NCI-H2029 (cell line): ENCODE results near the gene RGCC.
A peak's percentile ranks its signal among the peaks of the same experiment; 100 is the strongest.
"Not testable (repeated sequence)": the region's sequence is repeated elsewhere in the genome, so short reads cannot be mapped to it uniquely, and the experiment has no call there.

Experiments used
- DNase-seq: peaks from one replicate; lab custom pipeline; 2025; lab: John Stamatoyannopoulos, UW

The RGCC gene, protein sequence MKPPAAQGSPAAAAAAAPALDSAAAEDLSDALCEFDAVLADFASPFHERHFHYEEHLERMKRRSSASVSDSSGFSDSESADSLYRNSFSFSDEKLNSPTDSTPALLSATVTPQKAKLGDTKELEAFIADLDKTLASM

DNA sequence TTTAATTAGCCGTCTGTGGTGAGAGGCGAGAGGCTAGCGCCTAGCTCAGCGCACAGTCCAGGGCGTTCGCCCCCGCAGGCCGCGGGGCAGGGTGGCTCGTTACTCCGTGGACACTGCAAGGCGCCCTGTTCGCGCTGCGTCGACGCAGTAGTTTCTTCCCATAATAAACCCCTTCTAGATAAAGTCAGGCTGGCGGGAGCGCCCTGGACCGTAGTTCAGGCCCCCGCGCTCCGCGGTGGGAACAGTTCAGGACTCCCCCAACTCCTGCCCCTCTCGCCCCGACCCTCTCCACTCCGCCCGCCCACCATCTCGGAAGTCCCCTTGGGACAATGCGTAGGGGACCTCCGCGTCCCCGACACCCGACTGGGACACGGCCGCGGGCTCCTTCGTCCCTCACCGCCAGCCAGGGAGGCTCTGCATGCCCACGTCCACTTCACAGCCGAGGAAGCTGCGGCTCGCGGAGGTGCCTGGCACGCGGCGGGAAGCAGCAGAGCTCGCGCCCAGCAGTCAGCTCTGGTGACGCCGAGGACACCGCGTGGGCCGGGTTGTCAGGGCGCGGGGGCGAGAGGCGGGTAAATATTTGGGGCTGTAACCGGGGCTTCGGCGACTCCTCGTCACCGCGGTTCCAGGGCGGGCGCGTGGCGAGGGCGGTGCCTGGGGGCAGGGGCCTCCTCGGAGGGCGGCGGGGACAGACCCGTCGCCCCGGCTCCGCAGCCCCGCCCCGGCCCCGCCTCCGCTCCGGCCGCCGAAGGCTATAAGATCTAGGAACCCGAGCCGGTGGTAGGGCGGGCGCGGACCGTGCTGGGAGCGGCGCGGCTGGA, at the start of gene RGCC:
Gene RGCC, plus strand, starts transcription at position 783 of the 821 bp plus-strand sequence. CDS start 158 bp downstream, outside the sequence.
- DNase-seq = peak; percentile 3

DNA sequence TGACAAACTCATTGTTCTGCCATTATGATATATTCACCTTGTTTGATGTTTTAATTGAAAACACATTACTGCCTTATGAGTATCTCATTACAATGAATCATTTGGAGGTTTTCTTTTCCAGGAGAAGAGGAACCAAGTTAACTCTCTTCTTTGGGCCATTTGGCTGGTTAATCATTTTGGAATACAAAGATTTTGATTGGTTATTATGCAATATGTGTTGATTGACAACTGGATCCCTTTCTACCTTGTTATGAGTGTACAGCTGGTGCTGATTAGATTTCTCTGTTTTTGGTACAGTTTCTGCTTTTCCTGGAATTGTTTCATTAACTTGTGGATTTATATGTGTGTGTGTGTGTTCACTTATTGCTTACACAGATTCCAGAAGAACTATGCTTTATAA, 49.2 kb upstream of the RGCC start:
- DNase-seq = no peak

DNA sequence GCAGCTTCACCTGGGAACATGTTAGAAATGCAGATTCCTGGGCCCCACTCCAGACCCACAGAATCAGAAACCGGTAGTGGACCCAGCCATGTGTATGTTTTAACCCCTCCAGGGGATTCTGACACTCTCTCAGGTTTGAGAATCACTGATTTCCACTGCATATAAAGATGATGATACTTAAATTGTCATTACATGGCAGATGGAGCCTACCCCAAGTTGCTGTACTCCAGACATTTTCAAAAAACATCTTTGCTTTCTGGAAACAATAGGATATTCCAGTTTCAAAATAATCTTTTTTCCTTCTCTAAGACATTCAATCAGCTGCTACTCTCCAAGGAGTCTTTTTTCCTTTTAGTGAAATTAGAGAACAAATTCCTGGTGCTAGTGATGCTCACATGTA, 48.6 kb upstream of the RGCC start:
- DNase-seq = no peak

DNA sequence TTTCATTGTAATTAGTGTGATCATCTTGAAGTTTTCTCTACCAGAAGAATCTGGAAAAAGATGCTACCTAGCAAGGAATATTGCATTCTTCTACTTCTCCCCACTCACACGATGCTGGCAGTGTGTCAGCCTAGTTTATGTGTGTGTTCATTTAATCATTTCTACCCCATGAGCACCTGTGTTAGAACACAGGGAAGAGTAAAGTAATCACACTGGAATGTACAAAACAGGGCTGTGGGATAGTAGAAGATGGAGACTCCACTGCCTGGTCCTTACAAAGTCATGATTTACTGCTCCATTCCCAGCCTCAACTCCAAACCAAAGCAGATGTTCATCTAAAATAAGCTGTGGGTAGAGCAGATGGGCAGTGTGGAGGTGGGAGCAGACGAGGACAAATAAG, 47.7 kb upstream of the RGCC start:
- no peak for DNase-seq

DNA sequence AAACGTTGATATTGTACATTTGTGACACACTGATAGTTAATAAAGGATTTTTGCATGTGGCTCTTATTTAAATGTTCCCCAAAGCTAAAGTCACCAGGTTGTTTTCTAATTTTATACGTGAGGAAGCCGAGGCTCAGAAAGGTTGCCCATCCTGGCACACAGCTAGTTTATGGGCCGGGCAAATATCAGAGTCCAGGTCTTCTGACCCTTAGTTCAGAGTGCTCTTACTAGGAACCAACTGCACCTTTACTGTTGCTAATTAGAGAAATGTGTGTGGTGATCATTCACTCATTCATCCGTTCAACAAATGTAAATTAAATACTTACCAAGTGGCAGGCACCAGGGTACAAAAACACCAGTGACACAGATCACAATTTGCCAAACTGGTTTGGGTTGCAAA, 46.3 kb upstream of the RGCC start:
- DNase-seq = no peak

DNA sequence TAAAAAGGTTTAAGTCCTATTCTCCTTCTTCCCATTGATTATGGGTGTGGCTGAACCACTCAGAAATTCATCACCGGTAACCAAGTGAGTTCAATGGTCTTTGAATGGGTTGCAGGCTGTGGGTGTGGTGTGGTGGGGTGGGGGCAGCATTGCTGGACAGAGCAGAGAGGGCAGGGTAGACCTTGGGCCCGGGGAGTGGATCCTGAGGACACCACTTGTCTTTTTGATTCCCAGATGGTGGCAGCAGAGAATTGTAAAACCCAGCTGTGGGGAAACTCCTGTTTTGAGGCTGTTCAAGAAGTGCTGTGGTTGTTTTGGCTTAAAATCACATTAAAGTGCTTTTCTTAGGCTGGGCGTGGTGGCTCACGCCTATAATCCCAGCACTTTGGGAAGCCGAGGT, 45.8 kb upstream of the RGCC start:
- no peak for DNase-seq

DNA sequence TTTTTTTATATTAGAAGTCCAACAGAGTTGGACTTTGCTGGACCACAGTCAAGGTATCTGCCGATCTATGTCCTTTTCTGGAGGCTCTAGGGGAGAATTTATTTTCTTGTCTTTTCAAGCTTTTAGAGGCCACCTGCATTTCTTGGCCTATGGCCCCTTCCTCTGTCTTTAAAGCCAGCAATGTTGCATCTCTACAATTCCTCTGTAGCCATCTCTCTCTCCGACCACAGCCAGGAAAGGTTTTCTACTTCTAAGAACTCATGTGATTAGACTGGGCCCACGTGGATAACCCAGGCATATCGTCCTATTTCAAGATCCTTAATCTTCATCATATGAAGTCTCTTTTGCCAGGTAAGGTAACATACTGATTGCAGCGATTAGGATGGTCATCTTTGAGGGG, 43.5 kb upstream of the RGCC start:
- DNase-seq = no peak

DNA sequence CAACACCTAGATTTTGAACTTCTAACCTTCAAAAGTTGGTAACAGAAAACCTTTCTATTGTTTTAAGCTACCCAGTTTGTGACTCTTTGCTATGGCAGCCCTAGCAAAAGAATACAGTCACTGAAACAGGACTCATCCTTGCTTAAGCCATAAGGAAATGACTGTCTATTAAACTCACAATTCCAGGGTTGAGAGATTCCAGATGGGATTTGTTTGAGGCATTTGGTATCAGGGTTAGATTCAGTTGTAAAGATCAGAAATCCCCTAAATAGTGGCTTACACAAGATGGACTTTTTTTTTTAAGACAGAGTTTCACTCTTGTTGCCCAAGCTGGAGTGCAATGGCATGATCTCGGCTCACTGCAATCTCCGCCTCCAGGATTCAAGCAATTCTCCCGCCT, 41.1 kb upstream of the RGCC start:
- DNase-seq = no peak

DNA sequence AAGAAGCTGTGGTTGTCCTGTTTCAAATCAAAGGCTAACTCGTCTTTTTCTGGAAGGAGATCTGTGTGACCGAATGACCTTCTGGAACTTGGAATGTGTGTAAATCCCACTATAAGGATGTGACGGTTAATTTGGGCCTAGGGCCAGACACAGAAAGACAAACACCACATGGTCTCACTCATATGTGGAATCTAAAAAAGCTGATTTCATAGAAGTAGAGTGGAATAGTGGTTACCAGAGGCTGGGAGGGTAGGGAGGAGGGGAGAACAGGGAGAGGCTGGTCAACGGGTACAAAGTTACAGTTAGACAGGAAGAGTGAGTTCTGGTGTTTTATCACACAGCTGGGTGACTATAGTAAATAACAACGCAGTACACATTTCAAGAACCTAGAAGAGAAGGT, 39.3 kb upstream of the RGCC start:
- DNase-seq = no peak

DNA sequence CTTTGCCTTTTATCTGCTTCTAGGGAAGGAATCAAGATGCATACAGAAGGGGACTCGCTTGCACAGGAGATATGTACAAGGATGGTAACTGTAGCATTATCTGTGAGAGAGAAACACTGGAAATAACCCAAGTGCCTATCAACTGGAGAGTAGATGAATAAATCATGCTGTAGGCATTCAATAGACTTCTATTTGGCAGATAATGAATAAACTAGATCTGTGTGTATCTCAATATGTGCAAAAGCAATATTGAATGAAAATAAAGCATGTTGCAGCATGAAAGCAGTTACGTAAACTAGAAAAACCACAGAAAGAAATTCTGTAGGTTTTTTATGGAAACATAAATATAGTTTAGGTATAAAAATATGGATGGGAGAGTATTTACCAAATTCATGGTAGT, 38.6 kb upstream of the RGCC start:
- no peak for DNase-seq

DNA sequence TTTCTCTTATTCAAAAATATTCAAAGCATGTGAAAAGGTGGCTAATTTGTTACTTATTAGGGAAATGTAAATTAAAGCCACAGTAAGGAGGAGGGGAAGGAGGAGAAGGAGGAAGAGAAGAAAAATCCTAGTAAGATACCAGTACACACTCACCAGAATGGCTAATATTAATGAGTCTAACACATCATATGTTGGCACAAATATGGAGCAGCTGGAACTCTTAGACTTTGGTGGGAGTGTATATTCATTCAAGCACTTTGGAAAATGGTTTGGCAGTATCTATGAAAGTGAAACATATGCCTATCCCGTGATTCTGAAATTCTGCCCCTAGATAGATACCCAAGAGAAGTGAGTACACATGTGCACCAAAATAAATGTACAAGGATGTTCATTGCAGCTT, 38.1 kb upstream of the RGCC start:
- DNase-seq = no peak

DNA sequence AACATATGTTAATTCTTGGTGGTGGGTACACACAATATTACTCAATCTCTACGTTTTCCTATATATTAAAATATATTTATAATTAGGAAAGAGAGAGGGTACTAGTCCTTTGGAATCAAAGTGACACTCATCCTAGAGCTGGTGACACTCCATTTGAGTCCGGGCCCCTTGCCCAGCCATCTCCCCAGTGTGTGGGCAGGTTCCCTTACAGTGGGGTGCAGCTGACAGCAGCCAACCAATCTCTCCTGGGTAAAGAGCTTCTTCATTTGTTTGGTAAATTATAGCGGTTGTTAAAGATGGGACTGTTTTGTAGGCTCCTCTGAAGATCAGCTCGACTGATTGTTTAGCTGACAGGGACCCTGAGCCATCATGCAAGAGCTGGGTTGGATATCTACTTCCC, 37.2 kb upstream of the RGCC start:
- DNase-seq = no peak

DNA sequence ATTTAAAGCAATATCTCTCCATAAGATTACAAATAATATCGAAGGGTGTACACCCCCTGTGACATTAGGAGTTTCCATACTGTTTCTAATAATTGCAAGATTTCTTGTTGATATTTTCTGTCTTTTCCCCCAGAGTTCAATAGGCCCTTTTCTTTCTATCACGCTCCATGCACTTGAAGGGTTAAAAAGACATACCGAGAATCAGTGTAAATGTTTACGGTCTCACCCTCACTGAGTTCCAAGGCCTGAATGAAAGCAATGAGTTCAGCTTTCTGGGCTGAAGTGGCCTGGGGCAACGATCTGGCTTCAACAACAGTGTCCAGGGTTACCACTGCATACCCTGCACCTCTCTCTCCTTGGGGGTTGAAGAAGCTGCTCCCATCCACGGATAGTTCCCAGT, 36.0 kb upstream of the RGCC start:
- not testable (repeated sequence) for DNase-seq

DNA sequence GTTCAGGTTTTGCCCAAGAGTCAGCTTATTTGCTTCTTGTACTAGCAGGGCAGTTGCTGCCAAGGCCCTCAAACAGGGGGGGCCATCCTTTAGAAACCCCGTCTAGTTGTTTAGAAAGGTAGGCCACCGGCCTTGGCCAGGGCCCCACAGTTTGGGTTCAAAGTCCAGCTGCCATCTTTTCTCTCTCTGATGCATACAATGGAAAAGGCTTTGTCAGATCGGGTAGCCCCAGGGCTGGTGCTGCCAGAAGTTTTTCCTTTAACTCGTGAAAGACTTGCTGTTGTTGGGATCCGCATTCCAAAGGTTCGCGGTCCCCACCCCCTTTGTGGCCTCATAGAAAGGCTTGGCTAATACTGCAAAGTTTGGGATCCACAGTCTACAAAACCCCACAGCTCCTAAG, 35.4 kb upstream of the RGCC start:
- DNase-seq = not testable (repeated sequence)

DNA sequence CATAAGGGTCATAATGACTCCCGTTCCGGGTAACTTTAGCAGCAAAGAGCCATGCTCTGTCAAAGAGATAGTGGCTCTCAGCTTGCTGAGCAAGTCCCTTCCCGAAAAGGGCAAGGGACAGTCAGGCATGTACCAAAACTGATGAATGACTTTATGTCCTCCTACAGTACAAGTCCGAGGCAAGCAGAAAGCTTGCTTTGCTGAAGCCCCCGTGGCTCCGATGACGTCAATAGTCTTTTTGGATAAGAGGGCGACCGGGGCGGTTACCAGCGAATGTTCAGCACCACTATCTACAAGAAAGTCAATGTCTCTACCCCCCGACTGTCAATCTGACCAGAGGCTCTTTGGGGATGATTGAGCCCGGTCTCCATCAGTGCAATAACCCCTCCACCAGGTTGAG, 34.1 kb upstream of the RGCC start:
- not testable (repeated sequence) for DNase-seq

DNA sequence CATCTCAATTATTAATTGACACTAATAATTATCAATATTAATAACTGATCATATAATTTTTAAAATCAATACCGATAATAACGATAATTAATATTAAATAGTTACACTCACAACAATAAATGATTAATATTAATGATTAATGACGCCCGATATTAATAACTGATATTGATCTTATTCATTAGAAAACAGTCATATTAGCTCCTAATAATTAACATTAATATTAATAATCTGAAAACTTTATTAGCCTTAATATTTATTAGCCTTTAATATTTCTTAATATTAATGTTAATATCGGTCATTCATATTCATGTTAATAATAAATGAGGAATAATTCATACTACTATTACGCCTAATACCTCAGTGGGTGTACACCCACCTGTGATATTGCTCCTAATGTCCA, 32.7 kb upstream of the RGCC start:
- DNase-seq = not testable (repeated sequence)

DNA sequence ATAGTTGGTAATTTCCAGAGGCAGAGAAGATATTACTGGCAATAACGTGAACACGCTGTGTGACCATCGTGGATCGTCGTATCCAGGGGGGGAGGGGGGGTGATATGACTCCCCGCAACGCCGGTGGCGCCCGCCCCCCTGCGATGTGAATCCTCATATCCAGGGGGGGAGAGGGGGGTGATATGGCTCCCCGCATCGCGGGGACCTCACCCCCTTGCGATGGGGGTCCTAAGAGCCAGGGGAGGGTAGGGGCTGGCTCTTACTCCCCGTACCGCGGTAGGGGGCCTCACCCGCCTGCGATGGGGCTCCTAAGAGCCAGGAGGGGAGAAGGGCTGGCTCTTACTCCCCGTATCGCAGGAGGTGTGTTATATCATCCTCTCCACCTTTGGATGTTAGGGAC, 31.3 kb upstream of the RGCC start:
- DNase-seq = no peak

DNA sequence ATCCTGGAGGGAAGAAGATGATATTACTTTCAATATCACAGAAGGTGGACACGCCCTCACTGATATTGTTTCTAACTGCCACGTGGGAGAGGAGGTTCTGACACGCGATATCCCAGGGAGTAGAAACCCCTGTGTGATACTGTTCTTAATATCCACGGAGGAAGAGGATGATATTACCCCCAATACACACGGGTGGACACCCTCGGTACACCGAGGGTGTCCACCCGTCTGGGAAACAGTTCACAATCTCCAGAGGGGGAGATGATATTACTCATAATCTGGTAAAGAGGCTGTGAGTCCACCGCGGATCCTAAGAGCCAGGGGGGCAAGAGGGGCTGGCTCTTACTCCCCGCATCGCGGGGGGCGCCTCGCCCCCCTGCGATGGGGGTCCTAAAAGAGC, 29.7 kb upstream of the RGCC start:
- DNase-seq = no peak

DNA sequence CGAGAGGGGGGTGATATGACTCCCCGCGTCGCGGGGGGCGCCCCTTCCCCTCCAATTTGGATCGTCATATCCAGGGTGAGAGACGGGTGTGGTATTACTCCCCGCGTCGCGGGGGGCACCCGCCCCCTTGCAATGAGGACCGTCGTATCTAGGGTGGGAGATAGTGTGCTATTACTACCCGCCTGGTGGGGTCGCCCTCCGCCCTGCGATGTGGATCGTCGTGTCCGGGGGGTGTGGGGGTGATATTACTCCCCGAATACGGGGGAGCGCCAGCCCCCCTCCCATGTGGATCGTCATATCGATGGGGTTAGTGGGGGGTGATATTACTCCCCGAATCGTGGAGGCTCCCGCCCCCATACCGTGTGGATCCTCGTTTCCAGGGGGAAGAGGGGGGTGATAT, 29.2 kb upstream of the RGCC start:
- DNase-seq = no peak

DNA sequence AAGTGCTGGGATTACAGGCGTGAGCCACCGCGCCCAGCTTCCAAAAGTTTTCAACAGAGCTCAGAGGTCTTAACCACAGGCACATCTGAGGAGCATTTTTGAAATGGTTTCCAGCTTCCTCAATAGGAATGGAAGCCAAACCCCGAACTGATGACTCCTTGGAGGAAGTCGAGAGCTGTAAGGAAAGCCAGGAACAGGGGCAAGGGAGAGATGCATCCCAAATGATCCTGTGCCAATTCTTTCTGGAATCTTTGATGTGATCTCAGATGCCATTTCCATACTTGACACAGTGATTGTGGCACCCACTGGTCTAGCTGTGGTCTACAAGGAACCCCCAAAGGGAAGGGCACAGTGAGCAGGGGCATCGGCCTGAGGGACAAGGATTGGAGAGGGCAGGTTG, 23.3 kb upstream of the RGCC start:
- not testable (repeated sequence) for DNase-seq

DNA sequence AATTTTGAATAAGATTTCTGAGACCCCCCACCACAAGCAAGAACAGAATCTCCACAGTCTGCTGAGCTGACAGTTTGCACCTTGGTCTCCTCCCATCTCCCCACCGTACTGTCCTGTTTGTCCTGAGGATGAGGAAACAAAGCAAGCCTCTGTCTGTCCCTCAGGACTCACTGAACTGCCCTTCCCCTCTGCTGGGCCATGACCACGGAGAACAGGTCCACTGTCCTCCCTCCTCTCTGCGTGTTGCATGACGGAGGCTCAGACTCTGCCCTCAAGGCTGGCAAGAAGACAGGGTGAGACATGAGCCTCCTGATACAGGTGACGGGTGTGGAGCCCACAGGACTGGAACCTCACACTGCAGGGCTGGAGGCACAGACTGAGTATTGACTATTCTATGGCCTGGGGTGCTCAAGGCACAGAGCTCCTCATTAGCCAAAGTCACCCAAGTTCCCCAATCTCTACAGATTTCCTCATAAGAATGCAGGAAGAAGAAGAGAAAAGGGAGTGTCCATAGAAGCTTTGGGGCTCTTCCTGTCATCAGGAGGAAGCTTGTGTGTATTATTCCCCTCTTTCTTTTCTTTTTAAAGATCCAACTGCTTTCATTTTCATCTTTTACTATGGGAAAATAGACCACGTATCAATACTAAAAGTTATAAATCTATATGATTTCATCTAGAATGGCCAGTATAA, 22.4 kb upstream of the RGCC start:
- DNase-seq = no peak

DNA sequence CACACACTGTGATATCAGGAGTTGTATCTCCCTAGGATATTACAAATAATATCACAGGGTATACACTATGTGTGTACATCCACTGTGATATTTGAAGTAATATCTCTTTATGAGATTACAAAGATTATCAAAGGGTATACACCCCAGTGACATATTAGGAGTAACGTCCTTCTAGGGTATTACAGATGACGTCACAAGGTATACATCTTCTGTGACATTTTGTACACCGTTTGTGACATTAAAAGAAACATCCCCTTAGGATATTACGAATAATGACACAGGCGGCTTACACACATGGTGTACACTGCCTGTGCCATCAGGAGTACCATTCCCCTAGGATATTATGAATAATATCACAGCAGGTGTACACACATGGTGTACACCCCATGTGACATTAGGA, 13.4 kb upstream of the RGCC start:
- DNase-seq = no peak

DNA sequence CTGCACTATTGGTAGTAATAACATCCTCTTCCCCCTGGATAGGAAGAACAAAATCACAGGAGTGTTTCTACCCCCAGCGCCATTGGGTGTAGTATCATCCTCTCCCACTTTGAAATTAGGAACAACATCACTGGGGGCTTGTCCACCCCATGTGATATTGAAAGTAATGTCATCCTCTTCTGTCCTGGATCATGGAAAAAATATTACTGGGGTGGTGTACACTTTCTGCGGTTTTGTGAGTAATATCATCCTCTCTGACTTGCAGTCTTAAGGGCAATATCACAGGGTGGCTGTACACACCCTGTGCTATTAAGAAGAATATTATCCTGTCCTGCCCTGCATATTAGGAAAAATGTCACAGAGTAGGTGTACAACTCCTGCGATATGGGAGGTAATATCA, 4.9 kb upstream of the RGCC start:
- no peak for DNase-seq
